Measurements from ENCODE around the gene RAB5A. TPM values are rescaled to one million over a fixed set of nuclear protein-coding genes. Genes with fewer than 3 reads are reported as not detected.

Gene RAB5A
- total and polyA plus RNA-seq, 2 donors (not counting 3 experiments of a cell fraction or from before 2014, with no cell fraction given), result 20.6 to 63.8 TPM

DNA sequence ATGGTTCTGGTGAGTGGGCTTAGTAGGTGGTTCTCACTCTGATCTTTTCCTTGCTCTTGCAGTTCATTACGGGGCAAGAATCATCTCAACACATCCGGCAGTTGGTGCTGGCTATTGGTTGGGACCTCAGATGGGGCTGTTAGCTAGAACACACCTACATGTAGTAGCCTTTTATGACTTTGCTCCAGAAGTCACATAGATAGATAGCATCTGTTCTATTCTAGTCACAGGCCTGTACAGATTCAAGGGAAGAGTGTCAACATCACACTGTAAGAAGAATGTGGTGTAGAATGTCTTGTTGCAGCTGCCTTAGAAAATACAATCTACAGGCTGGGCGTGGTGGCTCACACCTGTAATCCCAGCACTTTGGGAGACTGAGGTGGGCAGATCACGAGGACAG lies 15.1 kb downstream of the RAB5A start:
- Histone ChIP-seq H3K36me3 (ENCODE audit: control insufficient read depth in 2 of 2, extremely low read depth in 1 of 2, insufficient read depth in 2 of 2, low read length in 2 of 2) (peaks cover 0 to 5% of the 10 kb centered on the region in 2 experiments), H2AFZ (ENCODE audit: low read depth, low read length) (no peak overlapping the region), H3K9ac (replicated peaks; ENCODE audit: extremely low read depth, insufficient read depth, low read length) (no peak overlapping the region), H3K9me1 (replicated peaks; ENCODE audit: control insufficient read depth, extremely low read depth, insufficient read depth, low read length) (no peaks in the 10 kb centered on the region), H4K20me1 (replicated peaks; ENCODE audit: control insufficient read depth, extremely low read depth, insufficient read depth, low read length) (peaks cover 4% of the 10 kb centered on the region), H3K27me3 (ENCODE audit: control insufficient read depth in 2 of 2, insufficient read depth in 2 of 2, low read length in 2 of 2) (no peaks in the 10 kb centered on the region), H3K27ac (ENCODE audit: insufficient read depth, low read depth, low read length) (no peak overlapping the region), H3K4me1 (ENCODE audit: control insufficient read depth, extremely low read depth, insufficient read depth, low read length) (no peaks in the 10 kb centered on the region), H3K4me3 (replicated peaks in 1 of 3; ENCODE audit: insufficient read depth in 1 of 3, low read depth in 1 of 3, low read length in 3 of 3) (no peak overlapping the region), H3K9me3 (replicated peaks; ENCODE audit: control insufficient read depth, insufficient read depth, low read length) (no peaks in the 10 kb centered on the region), H3K4me2 (ENCODE audit: insufficient read depth, low read length) (no peak overlapping the region), H3K79me2 (ENCODE audit: control insufficient read depth, insufficient read depth, low read length) (peaks cover 95% of the 10 kb centered on the region)
- TF ChIP-seq POLR2A (IDR thresholded peaks at IDR 0.05; ENCODE audit: low read depth, low read length), result no peak
- TF ChIP-seq EZH2 (IDR thresholded peaks at IDR 0.05; ENCODE audit: borderline replicate concordance, low read depth, low read length, severe bottlenecking), result no peak
- no peak for TF ChIP-seq POLR2AphosphoS5 (IDR thresholded peaks at IDR 0.05; ENCODE audit: insufficient read depth, low read depth, low read length)
- TF ChIP-seq, protein P1, sequence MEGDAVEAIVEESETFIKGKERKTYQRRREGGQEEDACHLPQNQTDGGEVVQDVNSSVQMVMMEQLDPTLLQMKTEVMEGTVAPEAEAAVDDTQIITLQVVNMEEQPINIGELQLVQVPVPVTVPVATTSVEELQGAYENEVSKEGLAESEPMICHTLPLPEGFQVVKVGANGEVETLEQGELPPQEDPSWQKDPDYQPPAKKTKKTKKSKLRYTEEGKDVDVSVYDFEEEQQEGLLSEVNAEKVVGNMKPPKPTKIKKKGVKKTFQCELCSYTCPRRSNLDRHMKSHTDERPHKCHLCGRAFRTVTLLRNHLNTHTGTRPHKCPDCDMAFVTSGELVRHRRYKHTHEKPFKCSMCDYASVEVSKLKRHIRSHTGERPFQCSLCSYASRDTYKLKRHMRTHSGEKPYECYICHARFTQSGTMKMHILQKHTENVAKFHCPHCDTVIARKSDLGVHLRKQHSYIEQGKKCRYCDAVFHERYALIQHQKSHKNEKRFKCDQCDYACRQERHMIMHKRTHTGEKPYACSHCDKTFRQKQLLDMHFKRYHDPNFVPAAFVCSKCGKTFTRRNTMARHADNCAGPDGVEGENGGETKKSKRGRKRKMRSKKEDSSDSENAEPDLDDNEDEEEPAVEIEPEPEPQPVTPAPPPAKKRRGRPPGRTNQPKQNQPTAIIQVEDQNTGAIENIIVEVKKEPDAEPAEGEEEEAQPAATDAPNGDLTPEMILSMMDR (IDR thresholded peaks at IDR 0.05; ENCODE audit: extremely low read depth in 1 of 2, insufficient read depth in 1 of 2, low read depth in 1 of 2, low read length in 2 of 2), result no peak
- TF ChIP-seq JUN (IDR thresholded peaks at IDR 0.05; ENCODE audit: borderline replicate concordance, insufficient read depth, insufficient read length, low read depth), result no peak
- TF ChIP-seq GATA2 (IDR thresholded peaks at IDR 0.05; ENCODE audit: insufficient read depth, insufficient read length, low read depth, low read length), result no peak
- TF ChIP-seq FOS (IDR thresholded peaks at IDR 0.05; ENCODE audit: borderline replicate concordance, insufficient read depth, low read length), result no peak
- TF ChIP-seq MYC (IDR thresholded peaks at IDR 0.05; ENCODE audit: low read depth, low read length), result no peak
- TF ChIP-seq, protein P2, sequence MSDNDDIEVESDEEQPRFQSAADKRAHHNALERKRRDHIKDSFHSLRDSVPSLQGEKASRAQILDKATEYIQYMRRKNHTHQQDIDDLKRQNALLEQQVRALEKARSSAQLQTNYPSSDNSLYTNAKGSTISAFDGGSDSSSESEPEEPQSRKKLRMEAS (IDR thresholded peaks at IDR 0.05; ENCODE audit: insufficient read depth, insufficient read length), result no peak
- no TSS peak for BruUV-seq (replicated peaks)
- ChIA-PET POLR2A (no interaction called here), CTCF (no interaction called here)
- no peak for DNase-seq (ENCODE audit: low read depth, low spot score)
- dilution Hi-C loops (cut with MboI; ENCODE audit: extremely low pct_ligation_motif_present, low sequenced_read_pairs), result no loop called here
- no peak for FAIRE-seq
- intact Hi-C loops (cut with micrococcal nuclease), result no loop called here

All from endothelial cell of umbilical vein (primary cell).